Measurements from ENCODE around the gene NUPR1. TPM values are rescaled to one million over a fixed set of nuclear protein-coding genes. Genes with fewer than 3 reads are reported as not detected.

Gene NUPR1
- polyA plus RNA-seq, 1 donor from 2014 or later: not detected

- Histone ChIP-seq H3K4me2 (ENCODE audit: low read length) (no peak overlapping the region), H3K4me3 (ENCODE audit: low read length) (no peak overlapping the region), H3K79me2 (replicated peaks; ENCODE audit: insufficient read depth, low read length) (no peaks in the 10 kb centered on the region), H4K20me1 (ENCODE audit: insufficient read depth) (no peaks in the 10 kb centered on the region), H3K36me3 (ENCODE audit: insufficient read depth, low read length) (no peaks in the 10 kb centered on the region), H3K27ac (ENCODE audit: low read length) (no peak overlapping the region), H3K9me3 (ENCODE audit: low read length) (no peaks in the 10 kb centered on the region), H2AFZ (ENCODE audit: low read depth, low read length) (no peak overlapping the region), H3F3A (ENCODE audit: insufficient read depth, low read length, poor library complexity, severe bottlenecking) (no peaks in the 10 kb centered on the region), H3K9ac (ENCODE audit: low read length) (no peak overlapping the region), H3K9me2 (ENCODE audit: insufficient read depth, low read length) (no peaks in the 10 kb centered on the region), H3K27me3 (ENCODE audit: insufficient read depth, low read depth, low read length) (no peaks in the 10 kb centered on the region)
- TF ChIP-seq EZH2 (IDR thresholded peaks at IDR 0.05; ENCODE audit: borderline replicate concordance, insufficient read depth, low read length, poor library complexity, severe bottlenecking) (no peak), MXI1 (conservative IDR thresholded peaks at IDR 0.05; ENCODE audit: poor library complexity, severe bottlenecking) (no peak), POLR2AphosphoS5 (IDR thresholded peaks at IDR 0.05) (no peak), EP300 (conservative IDR thresholded peaks at IDR 0.05; ENCODE audit: poor library complexity, severe bottlenecking) (no peak), SMC3 (conservative IDR thresholded peaks at IDR 0.05; ENCODE audit: poor library complexity) (no peak), RAD21 (conservative IDR thresholded peaks at IDR 0.05) (no peak), TAF1 (IDR thresholded peaks at IDR 0.05; ENCODE audit: low read depth) (no peak)
- TF ChIP-seq, protein P1, sequence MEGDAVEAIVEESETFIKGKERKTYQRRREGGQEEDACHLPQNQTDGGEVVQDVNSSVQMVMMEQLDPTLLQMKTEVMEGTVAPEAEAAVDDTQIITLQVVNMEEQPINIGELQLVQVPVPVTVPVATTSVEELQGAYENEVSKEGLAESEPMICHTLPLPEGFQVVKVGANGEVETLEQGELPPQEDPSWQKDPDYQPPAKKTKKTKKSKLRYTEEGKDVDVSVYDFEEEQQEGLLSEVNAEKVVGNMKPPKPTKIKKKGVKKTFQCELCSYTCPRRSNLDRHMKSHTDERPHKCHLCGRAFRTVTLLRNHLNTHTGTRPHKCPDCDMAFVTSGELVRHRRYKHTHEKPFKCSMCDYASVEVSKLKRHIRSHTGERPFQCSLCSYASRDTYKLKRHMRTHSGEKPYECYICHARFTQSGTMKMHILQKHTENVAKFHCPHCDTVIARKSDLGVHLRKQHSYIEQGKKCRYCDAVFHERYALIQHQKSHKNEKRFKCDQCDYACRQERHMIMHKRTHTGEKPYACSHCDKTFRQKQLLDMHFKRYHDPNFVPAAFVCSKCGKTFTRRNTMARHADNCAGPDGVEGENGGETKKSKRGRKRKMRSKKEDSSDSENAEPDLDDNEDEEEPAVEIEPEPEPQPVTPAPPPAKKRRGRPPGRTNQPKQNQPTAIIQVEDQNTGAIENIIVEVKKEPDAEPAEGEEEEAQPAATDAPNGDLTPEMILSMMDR (IDR thresholded peaks at IDR 0.05; ENCODE audit: poor library complexity, severe bottlenecking): no peak
- TF ChIP-seq, protein P2, sequence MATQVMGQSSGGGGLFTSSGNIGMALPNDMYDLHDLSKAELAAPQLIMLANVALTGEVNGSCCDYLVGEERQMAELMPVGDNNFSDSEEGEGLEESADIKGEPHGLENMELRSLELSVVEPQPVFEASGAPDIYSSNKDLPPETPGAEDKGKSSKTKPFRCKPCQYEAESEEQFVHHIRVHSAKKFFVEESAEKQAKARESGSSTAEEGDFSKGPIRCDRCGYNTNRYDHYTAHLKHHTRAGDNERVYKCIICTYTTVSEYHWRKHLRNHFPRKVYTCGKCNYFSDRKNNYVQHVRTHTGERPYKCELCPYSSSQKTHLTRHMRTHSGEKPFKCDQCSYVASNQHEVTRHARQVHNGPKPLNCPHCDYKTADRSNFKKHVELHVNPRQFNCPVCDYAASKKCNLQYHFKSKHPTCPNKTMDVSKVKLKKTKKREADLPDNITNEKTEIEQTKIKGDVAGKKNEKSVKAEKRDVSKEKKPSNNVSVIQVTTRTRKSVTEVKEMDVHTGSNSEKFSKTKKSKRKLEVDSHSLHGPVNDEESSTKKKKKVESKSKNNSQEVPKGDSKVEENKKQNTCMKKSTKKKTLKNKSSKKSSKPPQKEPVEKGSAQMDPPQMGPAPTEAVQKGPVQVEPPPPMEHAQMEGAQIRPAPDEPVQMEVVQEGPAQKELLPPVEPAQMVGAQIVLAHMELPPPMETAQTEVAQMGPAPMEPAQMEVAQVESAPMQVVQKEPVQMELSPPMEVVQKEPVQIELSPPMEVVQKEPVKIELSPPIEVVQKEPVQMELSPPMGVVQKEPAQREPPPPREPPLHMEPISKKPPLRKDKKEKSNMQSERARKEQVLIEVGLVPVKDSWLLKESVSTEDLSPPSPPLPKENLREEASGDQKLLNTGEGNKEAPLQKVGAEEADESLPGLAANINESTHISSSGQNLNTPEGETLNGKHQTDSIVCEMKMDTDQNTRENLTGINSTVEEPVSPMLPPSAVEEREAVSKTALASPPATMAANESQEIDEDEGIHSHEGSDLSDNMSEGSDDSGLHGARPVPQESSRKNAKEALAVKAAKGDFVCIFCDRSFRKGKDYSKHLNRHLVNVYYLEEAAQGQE (IDR thresholded peaks at IDR 0.05; ENCODE audit: borderline replicate concordance): no peak
Observed at GRCh38 chr16:28586466-28586865, 47.7 kb upstream of the NUPR1 start.

DNA sequence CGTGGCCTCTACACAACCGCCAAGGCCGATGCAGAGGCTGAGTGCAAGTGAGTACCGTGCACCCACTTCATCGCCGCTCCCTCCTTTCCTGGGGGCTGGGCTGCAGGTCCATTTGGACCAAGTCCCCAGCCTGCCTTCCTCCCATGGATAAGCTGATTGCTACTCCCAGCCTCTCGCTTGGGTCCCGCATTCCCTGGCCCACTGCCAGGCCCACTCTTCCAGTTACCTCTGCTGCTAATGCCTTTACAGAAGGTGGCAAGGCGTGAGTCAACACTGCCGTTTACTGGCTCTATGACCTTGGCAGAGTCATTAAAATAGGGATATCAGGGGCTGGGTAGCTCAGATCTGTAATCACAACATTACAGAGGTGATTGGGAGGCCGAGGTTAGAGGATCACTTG is 46.9 kb upstream of the NUPR1 start:
- H3F3A ChIP-seq (ENCODE audit: insufficient read depth, low read length, poor library complexity, severe bottlenecking): no peaks in the 10 kb centered on the region
- no peak for TF ChIP-seq POLR2AphosphoS5 (IDR thresholded peaks at IDR 0.05)
- no peak for TF ChIP-seq MXI1 (conservative IDR thresholded peaks at IDR 0.05; ENCODE audit: poor library complexity, severe bottlenecking)
- TF ChIP-seq EP300 (conservative IDR thresholded peaks at IDR 0.05; ENCODE audit: poor library complexity, severe bottlenecking): no peak
- TF ChIP-seq, protein P1 (IDR thresholded peaks at IDR 0.05; ENCODE audit: poor library complexity, severe bottlenecking): no peak
- no peak for TF ChIP-seq RAD21 (conservative IDR thresholded peaks at IDR 0.05)
- TF ChIP-seq SMC3 (conservative IDR thresholded peaks at IDR 0.05; ENCODE audit: poor library complexity): no peak
- no peak for TF ChIP-seq EZH2 (IDR thresholded peaks at IDR 0.05; ENCODE audit: borderline replicate concordance, insufficient read depth, low read length, poor library complexity, severe bottlenecking)
- TF ChIP-seq, protein P2 (IDR thresholded peaks at IDR 0.05; ENCODE audit: borderline replicate concordance): no peak
- TF ChIP-seq TAF1 (IDR thresholded peaks at IDR 0.05; ENCODE audit: low read depth): no peak
- H3K36me3 ChIP-seq (ENCODE audit: insufficient read depth, low read length): no peaks in the 10 kb centered on the region

More for the DNA sequence above, 46.9 kb upstream of the NUPR1 start:
- Histone ChIP-seq H4K20me1 (ENCODE audit: insufficient read depth) (no peaks in the 10 kb centered on the region), H3K27me3 (ENCODE audit: insufficient read depth, low read depth, low read length) (no peaks in the 10 kb centered on the region), H3K9me2 (ENCODE audit: insufficient read depth, low read length) (no peaks in the 10 kb centered on the region), H3K27ac (ENCODE audit: low read length) (no peak overlapping the region), H3K4me3 (ENCODE audit: low read length) (no peak overlapping the region), H3K79me2 (replicated peaks; ENCODE audit: insufficient read depth, low read length) (no peaks in the 10 kb centered on the region), H3K9me3 (ENCODE audit: low read length) (no peaks in the 10 kb centered on the region), H3K4me2 (ENCODE audit: low read length) (no peak overlapping the region), H2AFZ (ENCODE audit: low read depth, low read length) (no peak overlapping the region), H3K9ac (ENCODE audit: low read length) (no peak overlapping the region)
